RWPE2 (cell line): Measurements from ENCODE around the gene IRX5.
A peak's percentile ranks its signal among the peaks of the same experiment; 100 is the strongest.

Experiments used
- ATAC-seq: fragments of 200-7000 bp; cut with Tn5 transposase; 3 replicates; pipeline ENCODE4 v1.9.1; 2021; ENCODE audit warnings: low read depth
- DNase-seq: peaks from one replicate; pipeline ENCODE4 v3.0.0-alpha.2; 2020; ENCODE audit warnings: low spot score
- H3K27ac ChIP-seq: fragments of 450-650 bp; 2 replicates; pipeline ENCODE4 v1.5.1; 2017; ENCODE audit warnings: mild to moderate bottlenecking; ENCODE audit not compliant: poor library complexity, severe bottlenecking
- H3K27me3 ChIP-seq: fragments of 250-450 bp; sonication (Bioruptor Pico); 2 replicates; pipeline ENCODE4 v1.5.1; 2021; ENCODE audit warnings: mild to moderate bottlenecking, moderate library complexity; ENCODE audit not compliant: insufficient read depth, poor library complexity, severe bottlenecking
- H3K36me3 ChIP-seq: fragments of 250-450 bp; sonication (Bioruptor Pico); 2 replicates; pipeline ENCODE4 v1.5.1; 2020; ENCODE audit warnings: low read depth, mild to moderate bottlenecking, moderate library complexity
- H3K4me1 ChIP-seq: fragments of 250-450 bp; sonication (Bioruptor Pico); 2 replicates; pipeline ENCODE4 v1.5.1; 2021; ENCODE audit warnings: mild to moderate bottlenecking, moderate library complexity; ENCODE audit not compliant: insufficient read depth, poor library complexity, severe bottlenecking
- H3K4me3 ChIP-seq: fragments of 250-450 bp; sonication (Bioruptor Pico); 2 replicates; pipeline ENCODE4 v1.5.1; 2021; ENCODE audit warnings: mild to moderate bottlenecking, moderate library complexity; ENCODE audit not compliant: severe bottlenecking
- H3K9me3 ChIP-seq: fragments of 250-450 bp; sonication (Bioruptor Pico); 2 replicates; pipeline ENCODE4 v1.5.1; 2021; ENCODE audit warnings: mild to moderate bottlenecking, moderate library complexity; ENCODE audit not compliant: severe bottlenecking
- TF ChIP-seq, protein P1 (sequence below): fragments of 450-650 bp; IDR thresholded peaks from one replicate; pipeline ENCODE4 v1.5.1; 2017; ENCODE audit warnings: mild to moderate bottlenecking, moderate library complexity; ENCODE audit not compliant: poor library complexity, severe bottlenecking

Gene IRX5

GRCh38 chr16:54932737-54933254 lies 2.1 kb downstream of the IRX5 start:
- Histone ChIP-seq H3K27me3 (peaks cover 76% of the 10 kb centered on the region), H3K9me3 (no peaks in the 10 kb centered on the region), H3K36me3 (no peaks in the 10 kb centered on the region), H3K4me3 (peak overlapping the region; percentile 80), H3K27ac (peak overlapping the region; percentile 5), H3K4me1 (no peaks in the 10 kb centered on the region)
- TF ChIP-seq, protein P1, sequence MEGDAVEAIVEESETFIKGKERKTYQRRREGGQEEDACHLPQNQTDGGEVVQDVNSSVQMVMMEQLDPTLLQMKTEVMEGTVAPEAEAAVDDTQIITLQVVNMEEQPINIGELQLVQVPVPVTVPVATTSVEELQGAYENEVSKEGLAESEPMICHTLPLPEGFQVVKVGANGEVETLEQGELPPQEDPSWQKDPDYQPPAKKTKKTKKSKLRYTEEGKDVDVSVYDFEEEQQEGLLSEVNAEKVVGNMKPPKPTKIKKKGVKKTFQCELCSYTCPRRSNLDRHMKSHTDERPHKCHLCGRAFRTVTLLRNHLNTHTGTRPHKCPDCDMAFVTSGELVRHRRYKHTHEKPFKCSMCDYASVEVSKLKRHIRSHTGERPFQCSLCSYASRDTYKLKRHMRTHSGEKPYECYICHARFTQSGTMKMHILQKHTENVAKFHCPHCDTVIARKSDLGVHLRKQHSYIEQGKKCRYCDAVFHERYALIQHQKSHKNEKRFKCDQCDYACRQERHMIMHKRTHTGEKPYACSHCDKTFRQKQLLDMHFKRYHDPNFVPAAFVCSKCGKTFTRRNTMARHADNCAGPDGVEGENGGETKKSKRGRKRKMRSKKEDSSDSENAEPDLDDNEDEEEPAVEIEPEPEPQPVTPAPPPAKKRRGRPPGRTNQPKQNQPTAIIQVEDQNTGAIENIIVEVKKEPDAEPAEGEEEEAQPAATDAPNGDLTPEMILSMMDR, result peak; percentile 16
- ATAC-seq (no peak), DNase-seq (no peak)

DNA sequence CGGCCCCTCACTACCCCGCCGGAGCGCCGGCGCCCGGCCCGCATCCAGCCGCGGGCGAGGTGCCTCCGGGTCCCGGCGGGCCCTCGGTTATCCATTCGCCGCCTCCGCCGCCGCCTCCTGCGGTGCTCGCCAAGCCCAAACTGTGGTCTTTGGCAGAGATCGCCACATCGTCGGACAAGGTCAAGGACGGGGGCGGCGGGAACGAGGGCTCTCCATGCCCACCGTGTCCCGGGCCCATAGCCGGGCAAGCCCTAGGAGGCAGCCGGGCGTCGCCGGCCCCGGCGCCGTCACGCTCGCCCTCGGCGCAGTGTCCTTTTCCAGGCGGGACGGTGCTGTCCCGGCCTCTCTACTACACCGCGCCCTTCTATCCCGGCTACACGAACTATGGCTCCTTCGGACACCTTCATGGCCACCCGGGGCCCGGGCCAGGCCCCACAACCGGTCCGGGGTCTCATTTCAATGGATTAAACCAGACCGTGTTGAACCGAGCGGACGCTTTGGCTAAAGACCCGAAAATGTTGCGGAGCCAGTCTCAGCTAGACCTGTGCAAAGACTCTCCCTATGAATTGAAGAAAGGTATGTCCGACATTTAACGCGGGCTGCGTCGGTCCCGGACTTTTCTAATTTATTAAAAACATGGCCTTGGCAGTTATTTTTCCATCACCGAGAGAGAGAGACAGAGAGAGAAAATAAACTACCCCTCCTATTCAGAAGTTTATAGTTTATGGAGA lies 2.8 kb downstream of the IRX5 start:
- Histone ChIP-seq H3K36me3 (no peaks in the 10 kb centered on the region), H3K9me3 (no peaks in the 10 kb centered on the region), H3K27me3 (peaks cover 80% of the 10 kb centered on the region), H3K4me3 (peak overlapping the region; percentile 80), H3K4me1 (no peaks in the 10 kb centered on the region), H3K27ac (peak overlapping the region; percentile 5)
- DNase-seq, result no peak
- TF ChIP-seq, protein P1, result no peak
- ATAC-seq, result no peak

- DNase-seq, result no peak
- H3K4me1 ChIP-seq, result no peaks in the 10 kb centered on the region
- no peaks in the 10 kb centered on the region for H3K9me3 ChIP-seq
- no peak overlapping the region for H3K27ac ChIP-seq
- 0 out of 3 replicates have a peak, but pooled peaks have one; percentile 13 for ATAC-seq
- peak overlapping the region; percentile 80 for H3K4me3 ChIP-seq
- H3K27me3 ChIP-seq, result peaks cover 89% of the 10 kb centered on the region
- TF ChIP-seq, protein P1, result peak; percentile 50
- no peaks in the 10 kb centered on the region for H3K36me3 ChIP-seq
Observed at GRCh38 chr16:54934481-54935265, 4.0 kb downstream of the IRX5 start.

DNA sequence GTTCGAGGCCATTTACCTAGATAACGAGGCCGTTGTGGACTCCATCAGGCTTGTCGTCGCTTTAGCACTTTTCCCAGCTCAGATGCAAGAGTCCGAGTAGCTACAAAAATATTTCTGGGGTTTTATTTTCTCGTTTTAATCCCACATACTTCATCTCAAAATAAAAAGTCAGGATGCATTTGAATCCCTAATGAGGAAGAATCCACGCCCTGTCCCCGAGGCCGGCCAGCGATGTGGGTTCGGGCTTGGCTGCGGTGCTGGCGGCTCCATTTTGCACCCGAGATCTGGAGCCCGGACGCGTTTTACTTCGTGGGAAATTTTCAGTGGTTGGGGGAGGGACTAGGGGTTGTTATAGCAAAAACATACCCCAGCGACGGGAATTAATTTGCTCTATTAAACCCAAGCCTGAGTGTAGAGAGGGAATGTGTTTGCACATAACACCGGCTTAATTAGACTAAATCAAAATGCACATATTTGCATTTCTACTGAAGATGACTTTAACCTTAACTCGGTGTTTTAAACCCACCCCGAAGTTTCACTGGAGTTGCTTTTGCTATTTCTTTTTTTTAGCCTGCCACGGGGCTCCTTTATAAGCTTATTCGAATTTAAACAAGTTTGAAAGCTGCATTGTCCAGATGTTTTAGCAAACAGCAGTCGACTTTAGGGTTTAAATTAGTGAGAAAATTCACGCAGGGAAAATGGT lies 4.8 kb downstream of the IRX5 start:
- H3K27me3 ChIP-seq, result peaks cover 83% of the 10 kb centered on the region
- TF ChIP-seq, protein P1, result peak; percentile 24
- H3K9me3 ChIP-seq, result no peaks in the 10 kb centered on the region
- H3K27ac ChIP-seq, result no peak overlapping the region
- peak overlapping the region; percentile 14 for H3K4me3 ChIP-seq
- ATAC-seq, result no peak
- no peak for DNase-seq
- no peaks in the 10 kb centered on the region for H3K4me1 ChIP-seq
- H3K36me3 ChIP-seq, result no peaks in the 10 kb centered on the region
